Natural killer cell treated with Interleukin-12 subunit alpha and Interleukin-12 subunit beta and Interleukin-15 and Interleukin-18, amount 100 ng/mL, for 72 hours (primary cell): ENCODE results near the gene IBA57. TPM values are rescaled to one million over a fixed set of nuclear protein-coding genes. Genes with fewer than 3 reads are reported as not detected.
A peak's percentile ranks its signal among the peaks of the same experiment; 100 is the strongest.
"Not testable (repeated sequence)": the region's sequence is repeated elsewhere in the genome, so short reads cannot be mapped to it uniquely, and the experiment has no call there.

Experiments
- ATAC-seq, 2 donors: fragments of 150-1000 bp; cut with Tn5 transposase in 1 of 2; sonication (Bioruptor Pico), chemical (Tn5 transposase) in 1 of 2; 2 replicates each; pipeline ENCODE4 v1.10.0; 2021
- DNase-seq: peaks from one replicate; pipeline ENCODE4 v3.0.0; 2022; ENCODE audit warnings: low spot score
- H3K27ac Mint-ChIP-seq, 2 donors: 1 replicate in 1 of 2; 2 replicates in 1 of 2; pipeline ENCODE4 v1.8.0; 2022; ENCODE audit warnings: mixed read lengths in 2 of 2, mild to moderate bottlenecking in 1 of 2, moderate library complexity in 1 of 2
- H3K27me3 Mint-ChIP-seq, 2 donors: 1 replicate in 1 of 2; 2 replicates in 1 of 2; pipeline ENCODE4 v1.8.0; 2022; ENCODE audit warnings: mixed read lengths in 2 of 2
- H3K36me3 Mint-ChIP-seq: one replicate; pipeline ENCODE4 v1.8.0; 2022; ENCODE audit warnings: mixed read lengths
- H3K4me1 Mint-ChIP-seq, 2 donors: 1 replicate in 1 of 2; 2 replicates in 1 of 2; pipeline ENCODE4 v1.8.0; 2022; ENCODE audit warnings: low read depth in 2 of 2, mixed read lengths in 2 of 2, mild to moderate bottlenecking in 1 of 2
- H3K4me3 Mint-ChIP-seq: one replicate; pipeline ENCODE4 v1.8.0; 2022; ENCODE audit warnings: mixed read lengths
- H3K9me3 Mint-ChIP-seq: 2 replicates; pipeline ENCODE4 v1.8.0; 2022; ENCODE audit warnings: mixed read lengths
- total RNA-seq, 2 donors: library from RNA; stranded (reverse); gene quantifications; one replicate each; pipeline ENCODE4 v1.2.3, GENCODE V29; 2022

IBA57 gene
- total RNA-seq, 2 donors from 2014 or later = 6.8 to 7.9 TPM

GRCh38 chr1:228164561-228165371 lies 838 bp upstream of the IBA57 start:
- peak overlapping the region; percentile 89 for H3K4me3 Mint-ChIP-seq
- peak overlapping the region; percentile 60 to 87 for H3K27ac Mint-ChIP-seq
- no peaks in the 10 kb centered on the region for H3K9me3 Mint-ChIP-seq
- peaks cover 20 to 30% of the 10 kb centered on the region in 2 donors for H3K4me1 Mint-ChIP-seq
- DNase-seq (no peak), ATAC-seq (no peak)
- no peaks in the 10 kb centered on the region for H3K27me3 Mint-ChIP-seq
- no peaks in the 10 kb centered on the region for H3K36me3 Mint-ChIP-seq

DNA sequence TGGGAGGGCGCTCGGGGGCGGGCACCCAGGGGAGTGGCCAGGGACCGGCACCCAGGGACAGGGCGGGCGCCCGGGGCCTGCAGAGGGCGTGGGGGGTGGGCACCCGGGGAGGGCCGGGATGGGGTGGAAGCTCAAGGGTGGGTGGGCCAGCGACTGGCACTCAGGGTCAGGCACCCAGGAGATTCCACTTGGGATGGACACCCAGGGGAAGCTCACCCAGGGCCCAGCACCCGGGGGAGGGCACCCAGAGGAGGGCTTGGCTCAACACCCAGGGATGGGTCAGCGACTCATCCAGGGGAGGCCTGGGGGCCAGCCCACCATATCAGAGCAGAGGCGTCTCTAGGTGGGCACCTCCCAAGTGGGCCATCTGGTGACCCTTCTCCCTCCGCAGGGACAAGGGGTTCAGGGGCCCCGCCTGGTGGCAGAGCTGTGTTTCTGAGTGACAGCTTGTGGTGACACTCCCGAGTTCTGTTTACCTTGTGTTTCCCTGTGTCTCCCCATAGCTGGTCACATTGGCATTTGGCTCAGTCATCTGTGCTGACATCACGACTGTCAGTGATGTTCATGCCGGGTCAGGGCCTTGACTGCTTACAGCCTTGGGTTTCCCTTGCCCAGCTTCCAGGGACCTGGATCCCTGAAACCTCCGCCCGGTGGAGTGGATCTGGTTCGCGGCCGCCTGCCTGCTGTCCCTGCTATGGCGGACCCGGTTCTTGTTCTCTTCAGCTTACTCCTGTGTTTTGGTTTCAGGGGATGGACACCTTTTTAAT lies 749 bp downstream of the IBA57 start:
- Mint-ChIP-seq H3K9me3 (no peaks in the 10 kb centered on the region), H3K36me3 (no peaks in the 10 kb centered on the region), H3K27me3 (no peaks in the 10 kb centered on the region), H3K4me3 (peak overlapping the region; percentile 89), H3K4me1 (peaks cover 23 to 30% of the 10 kb centered on the region in 2 donors), H3K27ac (peak overlapping the region; percentile 60 to 87)
- DNase-seq (no peak), ATAC-seq (no peak)

DNA sequence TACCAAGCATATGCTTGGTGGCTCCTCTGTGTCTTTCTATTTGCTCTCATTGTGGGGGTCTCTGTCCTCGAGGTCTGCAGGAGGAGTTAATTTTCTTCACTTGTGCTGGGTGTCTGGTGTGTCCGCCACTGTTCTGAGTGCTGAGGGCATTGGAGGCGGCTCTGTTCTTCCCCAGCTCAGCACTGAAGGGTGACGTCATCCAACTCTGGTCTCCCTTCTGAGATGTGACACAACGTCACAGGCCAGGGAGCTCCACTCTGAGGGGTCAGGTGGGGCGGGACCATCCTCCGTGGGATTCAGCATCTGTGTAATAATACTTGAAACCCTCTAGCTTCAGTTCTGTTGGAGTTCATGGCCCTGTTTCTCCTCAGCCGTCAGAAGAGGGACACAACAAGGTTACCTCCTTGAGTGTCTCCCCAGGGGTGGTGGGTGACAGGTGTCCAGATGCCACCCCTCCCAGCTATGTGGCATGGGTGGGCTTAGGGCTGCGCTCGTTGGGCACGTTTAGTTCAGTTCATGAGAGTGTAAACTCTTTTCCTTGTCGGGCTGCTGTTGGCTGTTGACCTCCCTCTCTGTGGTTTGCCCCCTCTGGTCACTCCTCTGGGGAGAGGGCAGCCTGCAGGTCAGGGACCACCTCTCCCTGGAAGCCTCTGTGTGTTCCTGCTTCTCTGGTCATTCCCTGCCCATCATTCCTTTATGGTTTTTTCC lies 3.1 kb downstream of the IBA57 start:
- Mint-ChIP-seq H3K9me3 (no peaks in the 10 kb centered on the region), H3K36me3 (no peaks in the 10 kb centered on the region), H3K4me3 (no peak overlapping the region), H3K27me3 (no peaks in the 10 kb centered on the region), H3K4me1 (peaks cover 30% of the 10 kb centered on the region in 2 donors), H3K27ac (peak overlapping the region in 1 of 2 donors; percentile 68)
- ATAC-seq (no peak), DNase-seq (peak; percentile 39)

DNA sequence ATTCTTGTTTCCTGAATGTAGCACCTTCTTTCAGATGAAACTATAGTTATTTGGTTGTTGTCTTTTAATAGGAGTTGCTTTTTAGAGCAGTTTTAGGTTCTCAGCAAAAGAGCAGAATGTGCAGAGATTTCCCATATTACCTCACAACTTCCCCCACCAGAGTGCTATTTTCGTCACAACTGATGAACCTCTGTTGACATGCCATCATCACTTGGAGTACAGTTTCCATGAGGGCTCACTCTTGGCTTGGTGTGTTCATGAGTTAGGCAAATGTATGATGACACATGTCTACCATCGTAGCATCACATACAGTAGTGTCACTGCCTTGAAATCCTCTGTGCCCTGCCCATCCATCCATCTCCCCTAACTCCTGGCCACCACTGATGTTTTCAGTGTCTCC lies 3.7 kb downstream of the IBA57 start:
- Mint-ChIP-seq H3K9me3 (no peaks in the 10 kb centered on the region), H3K27me3 (no peaks in the 10 kb centered on the region), H3K4me1 (peaks cover 26 to 27% of the 10 kb centered on the region in 2 donors), H3K36me3 (no peaks in the 10 kb centered on the region), H3K27ac (peak overlapping the region in 1 of 2 donors; percentile 40), H3K4me3 (no peak overlapping the region)
- ATAC-seq = no peak
- no peak for DNase-seq

DNA sequence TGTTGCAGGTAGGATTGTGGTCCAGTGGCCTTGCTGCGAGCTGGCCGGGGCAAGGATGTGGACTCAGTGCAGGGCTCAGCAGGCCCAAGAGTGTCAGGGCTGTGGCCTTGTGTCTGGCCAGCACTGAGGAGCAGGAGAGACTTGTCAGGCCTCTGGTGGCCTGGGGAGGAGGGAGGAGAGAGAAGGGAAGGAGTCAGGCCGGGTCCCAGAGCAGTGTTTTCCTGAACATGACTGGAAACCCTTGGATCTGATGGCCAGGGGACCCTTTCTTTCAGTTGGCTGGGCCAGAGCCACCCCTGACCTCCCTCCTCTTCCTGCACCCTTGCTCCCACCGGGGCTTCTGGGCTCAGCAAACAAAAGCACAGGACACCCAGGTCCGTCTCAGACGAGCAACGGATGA lies 5.1 kb downstream of the IBA57 start:
- Mint-ChIP-seq H3K4me1 (peaks cover 17 to 19% of the 10 kb centered on the region in 2 donors), H3K9me3 (no peaks in the 10 kb centered on the region), H3K4me3 (no peak overlapping the region), H3K27me3 (no peaks in the 10 kb centered on the region), H3K27ac (no peak overlapping the region), H3K36me3 (no peaks in the 10 kb centered on the region)
- ATAC-seq (no peak), DNase-seq (peak; percentile 38)

DNA sequence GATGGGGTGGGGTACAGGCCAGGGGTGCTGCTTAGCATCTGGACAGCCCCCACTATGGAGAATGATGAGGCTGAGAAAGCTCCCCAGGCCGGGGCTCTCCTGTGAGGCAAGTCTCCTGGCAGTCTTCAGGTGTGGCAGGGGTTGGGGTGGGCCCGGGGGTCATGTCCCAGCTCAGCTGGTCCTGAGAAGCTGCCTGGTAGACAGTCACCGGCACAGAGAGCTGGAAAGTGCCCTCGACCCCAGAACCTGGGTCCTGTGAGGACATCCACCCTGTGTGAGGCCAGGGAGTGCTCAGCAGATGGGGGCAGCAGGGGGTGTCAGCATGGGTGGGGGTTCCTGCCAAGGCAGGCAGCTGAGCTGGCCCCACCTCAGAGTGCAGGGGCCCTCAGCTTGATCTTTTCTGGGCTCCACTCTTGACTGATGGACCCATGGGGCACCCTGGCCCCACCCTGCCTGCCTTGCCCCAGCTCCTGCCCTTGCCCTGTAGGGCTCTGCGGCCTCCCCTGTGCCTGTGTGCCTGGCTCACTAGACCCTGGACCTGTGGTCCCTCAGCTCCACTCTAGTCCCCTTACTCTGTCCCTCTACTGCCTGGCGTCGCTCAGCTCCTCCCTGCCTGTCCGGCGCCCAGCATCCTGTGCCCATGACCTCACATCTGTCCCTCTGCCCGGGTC lies 5.8 kb downstream of the IBA57 start:
- no peak overlapping the region for H3K4me3 Mint-ChIP-seq

GRCh38 chr1:228172591-228173527 lies 7.3 kb downstream of the IBA57 start:
- Mint-ChIP-seq H3K27ac (no peak overlapping the region), H3K4me3 (no peak overlapping the region), H3K36me3 (no peaks in the 10 kb centered on the region), H3K9me3 (no peaks in the 10 kb centered on the region), H3K4me1 (peaks cover 7 to 12% of the 10 kb centered on the region in 2 donors), H3K27me3 (no peaks in the 10 kb centered on the region)
- ATAC-seq (no peak), DNase-seq (peak; percentile 51)

More for the DNA sequence above, 5.8 kb downstream of the IBA57 start:
- Mint-ChIP-seq H3K27ac (no peak overlapping the region), H3K36me3 (no peaks in the 10 kb centered on the region), H3K27me3 (no peaks in the 10 kb centered on the region), H3K4me1 (peaks cover 17 to 19% of the 10 kb centered on the region in 2 donors), H3K9me3 (no peaks in the 10 kb centered on the region)
- DNase-seq (peak; percentile 41), ATAC-seq (peak in 1 of 2 donors; percentile 4)

- not testable (repeated sequence) for H3K36me3 Mint-ChIP-seq, H3K9me3 Mint-ChIP-seq, H3K4me3 Mint-ChIP-seq, H3K27me3 Mint-ChIP-seq, H3K27ac Mint-ChIP-seq
- H3K4me1 Mint-ChIP-seq = peaks cover 0 to 10% of the 10 kb centered on the region in 2 donors
- peak; percentile 39 for DNase-seq
- ATAC-seq = peak; percentile 55 to 57
Observed at GRCh38 chr1:228173528-228174481, 8.2 kb downstream of the IBA57 start.

DNA sequence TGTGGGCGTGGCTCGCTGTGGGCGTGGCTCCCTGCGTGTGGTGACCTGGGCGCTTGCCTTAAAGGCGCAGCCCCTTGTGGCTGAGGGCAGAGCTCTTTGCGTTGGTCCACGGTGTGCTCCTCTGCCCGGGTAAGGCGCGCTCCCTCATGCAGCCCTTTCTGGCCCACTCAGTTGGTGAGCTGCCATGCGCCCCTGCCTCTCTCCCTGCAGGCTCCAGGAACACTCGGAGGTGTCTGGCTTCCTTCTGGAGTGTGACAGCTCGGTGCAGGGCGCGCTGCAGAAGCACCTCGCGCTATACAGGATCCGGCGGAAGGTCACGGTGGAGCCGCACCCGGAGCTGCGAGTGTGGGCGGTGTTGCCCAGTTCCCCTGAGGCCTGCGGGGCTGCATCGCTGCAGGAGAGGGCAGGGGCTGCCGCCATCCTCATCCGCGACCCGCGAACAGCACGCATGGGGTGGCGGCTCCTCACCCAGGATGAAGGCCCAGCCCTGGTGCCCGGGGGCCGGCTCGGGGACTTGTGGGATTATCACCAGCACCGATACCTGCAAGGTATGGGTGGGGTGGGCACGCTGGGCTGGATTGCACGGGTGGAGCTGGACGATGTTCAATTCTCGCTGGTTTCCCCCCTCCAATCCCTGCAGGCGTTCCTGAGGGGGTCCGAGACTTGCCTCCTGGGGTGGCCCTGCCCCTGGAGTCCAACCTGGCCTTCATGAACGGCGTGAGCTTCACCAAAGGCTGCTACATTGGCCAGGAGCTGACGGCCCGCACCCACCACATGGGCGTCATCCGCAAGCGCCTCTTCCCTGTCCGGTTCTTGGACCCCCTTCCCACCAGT lies 9.1 kb downstream of the IBA57 start:
- DNase-seq (no peak), ATAC-seq (peak in 1 of 2 donors; percentile 43)
- H3K36me3 Mint-ChIP-seq = no peaks in the 10 kb centered on the region
- no peak overlapping the region for H3K27ac Mint-ChIP-seq
- H3K9me3 Mint-ChIP-seq = no peaks in the 10 kb centered on the region
- no peak overlapping the region for H3K4me3 Mint-ChIP-seq
- H3K27me3 Mint-ChIP-seq = no peaks in the 10 kb centered on the region
- peaks cover 0 to 10% of the 10 kb centered on the region in 2 donors for H3K4me1 Mint-ChIP-seq

GRCh38 chr1:228175316-228176023 lies 9.9 kb downstream of the IBA57 start:
- no peaks in the 10 kb centered on the region for H3K9me3 Mint-ChIP-seq
- DNase-seq = peak; percentile 25
- no peaks in the 10 kb centered on the region for H3K36me3 Mint-ChIP-seq
- H3K4me3 Mint-ChIP-seq = no peak overlapping the region
- no peaks in the 10 kb centered on the region for H3K27me3 Mint-ChIP-seq
- no peak for ATAC-seq
- no peak overlapping the region for H3K27ac Mint-ChIP-seq
- peaks cover 0 to 8% of the 10 kb centered on the region in 2 donors for H3K4me1 Mint-ChIP-seq

DNA sequence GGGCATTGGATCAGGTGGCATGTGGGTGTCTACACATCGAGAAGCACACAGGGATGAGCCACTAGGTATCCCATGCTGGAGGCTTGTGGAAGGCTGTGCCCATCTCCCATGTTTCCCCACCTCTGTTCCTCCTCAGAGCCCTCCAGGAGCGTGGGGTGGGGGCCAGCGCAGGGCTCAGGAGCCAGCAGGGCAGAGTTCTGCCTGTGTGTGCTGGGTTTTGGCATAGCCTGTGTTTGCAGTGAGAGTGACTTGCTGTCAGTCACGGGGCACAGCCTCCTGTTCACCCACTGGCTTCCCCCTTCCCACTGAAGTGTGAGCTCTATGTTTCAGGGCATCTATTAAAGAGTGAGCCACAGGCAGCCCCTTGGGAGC lies 10.4 kb downstream of the IBA57 start:
- ATAC-seq (no peak), DNase-seq (no peak)
- no peaks in the 10 kb centered on the region for H3K36me3 Mint-ChIP-seq
- no peaks in the 10 kb centered on the region for H3K9me3 Mint-ChIP-seq
- H3K4me1 Mint-ChIP-seq = peaks cover 0 to 7% of the 10 kb centered on the region in 2 donors
- no peaks in the 10 kb centered on the region for H3K27me3 Mint-ChIP-seq
- H3K27ac Mint-ChIP-seq = no peak overlapping the region
- no peak overlapping the region for H3K4me3 Mint-ChIP-seq
